Naive thymus-derived CD8-positive, alpha-beta T cell (primary cell): ENCODE results near the gene APOL2. TPM values are rescaled to one million over a fixed set of nuclear protein-coding genes. Genes with fewer than 3 reads are reported as not detected.
"Not testable (repeated sequence)": the region's sequence is repeated elsewhere in the genome, so short reads cannot be mapped to it uniquely, and the experiment has no call there.

Experiments used
- ATAC-seq, 2 donors: fragments of 150-1000 bp; cut with Tn5 transposase in 1 of 2; sonication (Bioruptor Pico), chemical (Tn5 transposase) in 1 of 2; 1 replicate in 1 of 2; 2 replicates in 1 of 2; pipeline ENCODE4 v1.10.0; 2021; ENCODE audit warnings: mild to moderate bottlenecking in 2 of 2, moderate library complexity in 2 of 2
- POLR2A ChIA-PET: fragments of 350-600 bp; sonication (Branson Sonifier 250); formaldehyde crosslinking; loops from one replicate; lab custom pipeline; 2021; ENCODE audit warnings: antibody characterized with exemption; lab: Charles Lee
- DNase-seq, 10 donors: peaks; one replicate each; pipeline versions ENCODE4 v3.0.0 to v3.0.0-alpha.2; 2020 to 2022
- H3K27ac Mint-ChIP-seq, 10 donors: one replicate each; pipeline ENCODE4 v1.8.0; 2020 to 2022; ENCODE audit warnings: mild to moderate bottlenecking in 10 of 10, mixed read lengths in 10 of 10, moderate library complexity in 4 of 10, inconsistent platforms in 1 of 10
- H3K27me3 Mint-ChIP-seq, 5 donors: one replicate each; pipeline ENCODE4 v1.8.0; 2021 to 2022; ENCODE audit warnings: mixed read lengths in 5 of 5
- H3K36me3 Mint-ChIP-seq, 3 donors: one replicate each; pipeline ENCODE4 v1.8.0; 2020 to 2022; ENCODE audit warnings: mixed read lengths in 3 of 3, mild to moderate bottlenecking in 2 of 3, inconsistent platforms in 1 of 3
- H3K4me1 Mint-ChIP-seq, 4 donors: one replicate each; pipeline ENCODE4 v1.8.0; 2021 to 2022; ENCODE audit warnings: mixed read lengths in 4 of 4
- H3K4me3 Mint-ChIP-seq, 10 donors: one replicate each; pipeline ENCODE4 v1.8.0; 2020 to 2022; ENCODE audit warnings: mild to moderate bottlenecking in 10 of 10, mixed read lengths in 10 of 10, moderate library complexity in 6 of 10, inconsistent platforms in 1 of 10
- H3K9me3 Mint-ChIP-seq, 9 donors: one replicate each; pipeline ENCODE4 v1.8.0; 2020 to 2022; ENCODE audit warnings: mixed read lengths in 9 of 9, mild to moderate bottlenecking in 3 of 9, inconsistent platforms in 1 of 9, moderate library complexity in 1 of 9
- polyA plus RNA-seq, 3 donors: library from polyadenylated mRNA; unstranded; fragments of 300-500 nt; fragmentation: Illumina TruSeq; gene quantifications; one replicate each; pipeline ENCODE4 v1.2.3, GENCODE V29; 2021
- total RNA-seq, 8 experiments: library from RNA in 2 of 8; stranded (reverse) in 2 of 8; gene quantifications; one replicate each; pipeline ENCODE4 v1.2.3 and lab custom pipeline; 2021 to 2026

Gene APOL2
- total and polyA plus RNA-seq, 5 experiments from 2014 or later, result 11.7 to 64.1 (median 16.4) TPM

GRCh38 chr22:36201025-36201424 is 38.3 kb downstream of the APOL2 start:
- H3K4me1 Mint-ChIP-seq, result peaks cover 11 to 39% (median 19%) of the 10 kb centered on the region in 4 donors
- ATAC-seq, POLR2A ChIA-PET, H3K9me3 Mint-ChIP-seq, DNase-seq, H3K36me3 Mint-ChIP-seq, H3K27ac Mint-ChIP-seq, H3K4me3 Mint-ChIP-seq: not testable (repeated sequence)
- peaks cover 3 to 15% (median 9%) of the 10 kb centered on the region in 5 donors for H3K27me3 Mint-ChIP-seq

GRCh38 chr22:36199001-36199551 is 40.3 kb downstream of the APOL2 start:
- Mint-ChIP-seq H3K4me1 (peaks cover 9 to 25% (median 19%) of the 10 kb centered on the region in 4 donors), H3K27ac (peak overlapping the region in 1 of 10 donors; percentile 11), H3K4me3 (no peak overlapping the region), H3K27me3 (peaks cover under 1 to 14% (median 5%) of the 10 kb centered on the region in 5 donors), H3K36me3 (no peaks in the 10 kb centered on the region), H3K9me3 (no peaks in the 10 kb centered on the region)
- POLR2A ChIA-PET, result no interaction called here
- ATAC-seq (no peak), DNase-seq (no peak)

- POLR2A ChIA-PET, result no interaction called here
- H3K36me3 Mint-ChIP-seq, result no peaks in the 10 kb centered on the region
- H3K4me1 Mint-ChIP-seq, result peaks cover 9 to 25% (median 19%) of the 10 kb centered on the region in 4 donors
- ATAC-seq, result no peak
- H3K27ac Mint-ChIP-seq, result peak overlapping the region in 4 of 10 donors; percentile 11 to 82 (median 58)
- H3K4me3 Mint-ChIP-seq, result no peak overlapping the region
- no peaks in the 10 kb centered on the region for H3K9me3 Mint-ChIP-seq
- peaks cover 0 to 14% (median 3%) of the 10 kb centered on the region in 5 donors for H3K27me3 Mint-ChIP-seq
- no peak for DNase-seq
Measured at GRCh38 chr22:36198536-36198935, 40.8 kb downstream of the APOL2 start.

GRCh38 chr22:36197514-36198146 is 41.7 kb downstream of the APOL2 start:
- DNase-seq, result no peak
- Mint-ChIP-seq H3K4me3 (peak overlapping the region in 1 of 10 donors; percentile 49), H3K27ac (peak overlapping the region in 6 of 10 donors; percentile 3 to 78 (median 42)), H3K27me3 (peaks cover 0 to 6% (median 2%) of the 10 kb centered on the region in 5 donors), H3K4me1 (peaks cover 9 to 24% (median 19%) of the 10 kb centered on the region in 4 donors), H3K36me3 (no peaks in the 10 kb centered on the region), H3K9me3 (no peaks in the 10 kb centered on the region)
- POLR2A ChIA-PET, result interaction anchor here (0.7 kb wide), 1 partner anchor 113 kb away, joined by 3 read pairs; no protein-coding TSS in a partner anchor
- peak in 1 of 2 donors; percentile 9 for ATAC-seq

GRCh38 chr22:36197065-36197440 is 42.3 kb downstream of the APOL2 start:
- ATAC-seq, result peak; percentile 54 to 61
- POLR2A ChIA-PET, result interaction anchor here (0.7 kb wide), 1 partner anchor 113 kb away, joined by 3 read pairs; no protein-coding TSS in a partner anchor
- H3K36me3 Mint-ChIP-seq, result no peaks in the 10 kb centered on the region
- no peaks in the 10 kb centered on the region for H3K9me3 Mint-ChIP-seq
- H3K4me1 Mint-ChIP-seq, result peaks cover 9 to 24% (median 19%) of the 10 kb centered on the region in 4 donors
- H3K27ac Mint-ChIP-seq, result peak overlapping the region in 7 of 10 donors; percentile 6 to 78 (median 43)
- H3K27me3 Mint-ChIP-seq, result peaks cover 0 to 4% (median 1%) of the 10 kb centered on the region in 5 donors
- H3K4me3 Mint-ChIP-seq, result peak overlapping the region in 2 of 10 donors; percentile 30 to 49
- no peak for DNase-seq

GRCh38 chr22:36196254-36197064 is 42.9 kb downstream of the APOL2 start:
- H3K27ac Mint-ChIP-seq, result peak overlapping the region in 4 of 10 donors; percentile 13 to 52 (median 27)
- H3K4me3 Mint-ChIP-seq, result no peak overlapping the region
- peaks cover 9 to 24% (median 19%) of the 10 kb centered on the region in 4 donors for H3K4me1 Mint-ChIP-seq
- DNase-seq (no peak), ATAC-seq (no peak)
- no peaks in the 10 kb centered on the region for H3K36me3 Mint-ChIP-seq
- H3K9me3 Mint-ChIP-seq, result no peaks in the 10 kb centered on the region
- peaks cover 0 to 2% (median 0%) of the 10 kb centered on the region in 5 donors for H3K27me3 Mint-ChIP-seq
- POLR2A ChIA-PET, result no interaction called here

- H3K36me3 Mint-ChIP-seq, result no peaks in the 10 kb centered on the region
Measured at GRCh38 chr22:36194971-36195370, 44.4 kb downstream of the APOL2 start.

GRCh38 chr22:36194385-36194784 is 44.9 kb downstream of the APOL2 start:
- Mint-ChIP-seq H3K4me1 (peaks cover 8 to 24% (median 19%) of the 10 kb centered on the region in 4 donors), H3K9me3 (no peaks in the 10 kb centered on the region), H3K27ac (no peak overlapping the region), H3K36me3 (no peaks in the 10 kb centered on the region), H3K4me3 (no peak overlapping the region), H3K27me3 (peaks cover 0 to 5% (median 0%) of the 10 kb centered on the region in 5 donors)
- ATAC-seq, result no peak
- DNase-seq, result no peak
- POLR2A ChIA-PET, result no interaction called here

More at GRCh38 chr22:36194971-36195370, 44.4 kb downstream of the APOL2 start:
- ATAC-seq (peak; percentile 65 to 84), DNase-seq (peak in 8 of 10 donors; percentile 7 to 48 (median 27))
- H3K9me3 Mint-ChIP-seq, result no peaks in the 10 kb centered on the region
- peaks cover 0 to 2% (median 0%) of the 10 kb centered on the region in 5 donors for H3K27me3 Mint-ChIP-seq
- POLR2A ChIA-PET, result interaction anchor here (1.1 kb wide), 1 partner anchor 57 kb away, joined by 3 read pairs; no protein-coding TSS in a partner anchor
- H3K4me3 Mint-ChIP-seq, result no peak overlapping the region
- H3K4me1 Mint-ChIP-seq, result peaks cover 9 to 24% (median 19%) of the 10 kb centered on the region in 4 donors
- H3K27ac Mint-ChIP-seq, result no peak overlapping the region

GRCh38 chr22:36193577-36193976 is 45.8 kb downstream of the APOL2 start:
- H3K27ac Mint-ChIP-seq, result peak overlapping the region in 2 of 10 donors; percentile 29 to 40
- H3K4me1 Mint-ChIP-seq, result peaks cover 8 to 24% (median 19%) of the 10 kb centered on the region in 4 donors
- no peaks in the 10 kb centered on the region for H3K9me3 Mint-ChIP-seq
- POLR2A ChIA-PET, result no interaction called here
- DNase-seq (no peak), ATAC-seq (no peak)
- H3K36me3 Mint-ChIP-seq, result no peaks in the 10 kb centered on the region
- H3K4me3 Mint-ChIP-seq, result no peak overlapping the region
- peaks cover 0 to 5% (median 0%) of the 10 kb centered on the region in 5 donors for H3K27me3 Mint-ChIP-seq

- H3K27ac Mint-ChIP-seq, result no peak overlapping the region
- POLR2A ChIA-PET, result no interaction called here
- H3K27me3 Mint-ChIP-seq, result peaks cover 0 to 5% (median 0%) of the 10 kb centered on the region in 5 donors
- no peaks in the 10 kb centered on the region for H3K36me3 Mint-ChIP-seq
- H3K4me3 Mint-ChIP-seq, result no peak overlapping the region
- DNase-seq (no peak), ATAC-seq (no peak)
- peaks cover 5 to 22% (median 15%) of the 10 kb centered on the region in 4 donors for H3K4me1 Mint-ChIP-seq
- no peaks in the 10 kb centered on the region for H3K9me3 Mint-ChIP-seq
Measured at GRCh38 chr22:36193171-36193570, 46.2 kb downstream of the APOL2 start.

- Mint-ChIP-seq H3K27ac (no peak overlapping the region), H3K9me3 (no peaks in the 10 kb centered on the region), H3K27me3 (peaks cover 0 to 5% (median 0%) of the 10 kb centered on the region in 5 donors), H3K4me1 (peaks cover 2 to 15% (median 10%) of the 10 kb centered on the region in 4 donors), H3K4me3 (no peak overlapping the region), H3K36me3 (no peaks in the 10 kb centered on the region)
- ATAC-seq (no peak), DNase-seq (no peak)
- POLR2A ChIA-PET, result no interaction called here
Measured at GRCh38 chr22:36192542-36192941, 46.8 kb downstream of the APOL2 start.

GRCh38 chr22:36191106-36191836 is 48.1 kb downstream of the APOL2 start:
- POLR2A ChIA-PET, result no interaction called here
- no peak for ATAC-seq
- peak overlapping the region in 1 of 10 donors; percentile 46 for H3K27ac Mint-ChIP-seq
- H3K27me3 Mint-ChIP-seq, result peaks cover 0 to 5% (median 0%) of the 10 kb centered on the region in 5 donors
- no peaks in the 10 kb centered on the region for H3K9me3 Mint-ChIP-seq
- H3K36me3 Mint-ChIP-seq, result no peaks in the 10 kb centered on the region
- peaks cover 0 to 4% (median under 1%) of the 10 kb centered on the region in 4 donors for H3K4me1 Mint-ChIP-seq
- H3K4me3 Mint-ChIP-seq, result no peak overlapping the region
- no peak for DNase-seq
